Measurements from ENCODE around the gene CRACR2A.

DNA sequence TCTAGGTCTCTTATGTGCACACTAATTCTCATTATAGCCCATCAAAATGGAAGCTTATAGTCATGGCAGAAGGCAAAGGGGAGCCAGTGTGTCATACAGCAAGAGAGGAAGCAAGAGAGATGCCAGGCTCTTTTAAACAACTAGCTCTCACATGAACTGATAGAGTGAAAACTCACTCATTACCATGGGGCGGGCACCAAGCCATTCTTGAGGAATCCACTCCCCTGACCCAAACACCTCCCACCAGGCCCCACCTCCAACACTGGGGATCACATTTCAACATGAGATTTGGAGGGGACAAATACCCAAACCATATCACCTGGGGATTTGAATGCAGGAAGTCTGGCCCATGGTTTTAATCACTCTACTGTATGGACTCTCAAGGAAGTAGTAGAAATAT is 36.9 kb upstream of the CRACR2A start:
- TF ChIP-seq EZH2 (optimal IDR thresholded peaks at IDR 0.05; ENCODE audit: low read depth, low read length) = no peak
- TF ChIP-seq, protein P1, sequence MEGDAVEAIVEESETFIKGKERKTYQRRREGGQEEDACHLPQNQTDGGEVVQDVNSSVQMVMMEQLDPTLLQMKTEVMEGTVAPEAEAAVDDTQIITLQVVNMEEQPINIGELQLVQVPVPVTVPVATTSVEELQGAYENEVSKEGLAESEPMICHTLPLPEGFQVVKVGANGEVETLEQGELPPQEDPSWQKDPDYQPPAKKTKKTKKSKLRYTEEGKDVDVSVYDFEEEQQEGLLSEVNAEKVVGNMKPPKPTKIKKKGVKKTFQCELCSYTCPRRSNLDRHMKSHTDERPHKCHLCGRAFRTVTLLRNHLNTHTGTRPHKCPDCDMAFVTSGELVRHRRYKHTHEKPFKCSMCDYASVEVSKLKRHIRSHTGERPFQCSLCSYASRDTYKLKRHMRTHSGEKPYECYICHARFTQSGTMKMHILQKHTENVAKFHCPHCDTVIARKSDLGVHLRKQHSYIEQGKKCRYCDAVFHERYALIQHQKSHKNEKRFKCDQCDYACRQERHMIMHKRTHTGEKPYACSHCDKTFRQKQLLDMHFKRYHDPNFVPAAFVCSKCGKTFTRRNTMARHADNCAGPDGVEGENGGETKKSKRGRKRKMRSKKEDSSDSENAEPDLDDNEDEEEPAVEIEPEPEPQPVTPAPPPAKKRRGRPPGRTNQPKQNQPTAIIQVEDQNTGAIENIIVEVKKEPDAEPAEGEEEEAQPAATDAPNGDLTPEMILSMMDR (IDR thresholded peaks at IDR 0.05; ENCODE audit: low read length) = no peak
- TF ChIP-seq EZH2phosphoT487 (IDR thresholded peaks at IDR 0.05; ENCODE audit: low read length) = no peak

Data from MM.1S (cell line).